Body of pancreas (tissue), 4 donors: ENCODE results near the gene LIPH. TPM values are rescaled to one million over a fixed set of nuclear protein-coding genes. Genes with fewer than 3 reads are reported as not detected.

ENCODE experiments used
- ATAC-seq: fragments of 150-250 bp; one replicate; pipeline ENCODE4 v1.9.1; 2016
- DNase-seq, 4 donors: peaks; one replicate each; pipeline ENCODE4 v3.0.0-alpha.2; 2019
- H3K27ac ChIP-seq, 4 donors: fragments of 200-600 bp; sonication (generic); 1 replicate in 3 of 4; 2 replicates in 1 of 4; pipeline versions ENCODE4 v1.5.1 to v1.6.1; 2016 to 2019; ENCODE audit warnings: mild to moderate bottlenecking in 1 of 4, mixed read lengths in 1 of 4, moderate library complexity in 1 of 4
- H3K27me3 ChIP-seq, 2 donors: fragments of 200-600 bp; sonication (generic); one replicate each; pipeline ENCODE4 v1.6.0; 2016; ENCODE audit warnings: mild to moderate bottlenecking in 1 of 2
- H3K36me3 ChIP-seq, 2 donors: fragments of 200-600 bp; sonication (generic); replicated peaks in 1 of 2; 2 replicates each; pipeline ENCODE4 v1.5.1; 2016; ENCODE audit warnings: low read depth in 2 of 2; ENCODE audit not compliant: insufficient read depth in 1 of 2
- H3K4me1 ChIP-seq: fragments of 200-600 bp; sonication (generic); one replicate; pipeline ENCODE4 v1.6.0; 2016
- H3K4me3 ChIP-seq, 2 donors: fragments of 200-600 bp; sonication (generic); 1 replicate in 1 of 2; 2 replicates in 1 of 2; pipeline ENCODE4 v1.5.1; 2016 to 2019
- H3K9me3 ChIP-seq, 3 donors: fragments of 200-600 bp; sonication (generic); 1 replicate in 2 of 3; 2 replicates in 1 of 3; pipeline ENCODE4 v1.5.1; 2016
- POLR2A ChIP-seq, 3 donors: fragments of 450-650 bp; IDR thresholded peaks; one replicate each; pipeline ENCODE4 v1.6.1; 2016; ENCODE audit warnings: antibody characterized with exemption in 3 of 3, mild to moderate bottlenecking in 2 of 3
- WGBS, 2 donors: methylation state at CpG; one replicate each; pipeline ENCODE4 v1.1.5; 2017; 5-methylcytosine and 5-hydroxymethylcytosine counted together
- intact Hi-C: fragments of 100-400 bp; cut with DNase I; formaldehyde crosslinking; loops from one replicate; pipeline ENCODE4 v1.15.1; 2023
- total RNA-seq, 2 donors: library from RNA; depleted of rRNA; stranded (reverse); fragments of >200 nt; gene quantifications; one replicate each; pipeline ENCODE4 v1.1.0, GENCODE V29; 2016
- TF ChIP-seq, protein P1 (sequence below), 7 experiments: fragments of 450-650 bp in 4 of 7; fragments of 200-600 bp in 3 of 7; sonication (generic) in 3 of 7; IDR thresholded peaks; one replicate each; pipeline ENCODE4 v1.5.1; 2016 to 2019; ENCODE audit warnings: antibody characterized with exemption in 7 of 7

LIPH gene
- total RNA-seq, 2 donors from 2014 or later, result 10.9 to 14.8 TPM

DNA sequence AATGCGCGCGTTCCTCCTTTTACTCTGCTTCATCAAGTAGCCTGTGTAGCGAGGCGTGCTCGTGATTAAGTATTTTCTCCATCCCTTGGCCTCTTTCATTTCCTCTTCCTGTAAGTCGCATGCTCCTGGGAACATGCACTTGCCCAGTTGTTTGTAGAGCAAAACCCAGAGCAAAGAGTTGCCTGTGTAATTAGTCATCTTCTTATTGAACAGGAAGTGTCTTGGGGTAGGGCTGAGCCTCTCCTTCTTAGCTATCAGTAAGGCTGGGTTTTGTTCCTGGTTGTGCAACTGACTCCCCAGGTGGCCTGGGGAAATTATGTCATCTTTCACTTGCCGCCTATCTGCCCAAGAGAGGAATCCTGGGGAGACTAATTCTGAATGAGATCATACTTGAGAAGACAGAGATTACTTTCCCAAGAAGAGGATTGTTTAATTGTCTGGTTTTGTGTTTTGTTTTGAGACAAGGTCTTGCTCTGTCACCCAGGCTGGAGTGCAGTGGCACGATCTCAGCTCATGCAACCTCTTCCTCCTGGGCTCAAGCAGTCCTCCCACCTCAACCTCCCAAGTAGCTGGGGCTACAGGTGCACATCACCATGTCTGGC, 14.9 kb downstream of the LIPH start:
- Histone ChIP-seq H3K4me1 (peaks cover 10% of the 10 kb centered on the region), H3K36me3 (no peaks in the 10 kb centered on the region), H3K9me3 (no peaks in the 10 kb centered on the region), H3K27me3 (no peaks in the 10 kb centered on the region), H3K4me3 (no peak overlapping the region), H3K27ac (peak overlapping the region; percentile 38 to 76 (median 60))
- 27 to 54% methylated on average over 9 of the region's 9 CpGs for WGBS, 2 donors
- intact Hi-C loops, result no loop called here
- DNase-seq, result peak; percentile 29 to 68 (median 48)
- peak; percentile 81 for ATAC-seq
- TF ChIP-seq POLR2A (IDR thresholded peaks at IDR 0.05), result no peak
- TF ChIP-seq, protein P1, sequence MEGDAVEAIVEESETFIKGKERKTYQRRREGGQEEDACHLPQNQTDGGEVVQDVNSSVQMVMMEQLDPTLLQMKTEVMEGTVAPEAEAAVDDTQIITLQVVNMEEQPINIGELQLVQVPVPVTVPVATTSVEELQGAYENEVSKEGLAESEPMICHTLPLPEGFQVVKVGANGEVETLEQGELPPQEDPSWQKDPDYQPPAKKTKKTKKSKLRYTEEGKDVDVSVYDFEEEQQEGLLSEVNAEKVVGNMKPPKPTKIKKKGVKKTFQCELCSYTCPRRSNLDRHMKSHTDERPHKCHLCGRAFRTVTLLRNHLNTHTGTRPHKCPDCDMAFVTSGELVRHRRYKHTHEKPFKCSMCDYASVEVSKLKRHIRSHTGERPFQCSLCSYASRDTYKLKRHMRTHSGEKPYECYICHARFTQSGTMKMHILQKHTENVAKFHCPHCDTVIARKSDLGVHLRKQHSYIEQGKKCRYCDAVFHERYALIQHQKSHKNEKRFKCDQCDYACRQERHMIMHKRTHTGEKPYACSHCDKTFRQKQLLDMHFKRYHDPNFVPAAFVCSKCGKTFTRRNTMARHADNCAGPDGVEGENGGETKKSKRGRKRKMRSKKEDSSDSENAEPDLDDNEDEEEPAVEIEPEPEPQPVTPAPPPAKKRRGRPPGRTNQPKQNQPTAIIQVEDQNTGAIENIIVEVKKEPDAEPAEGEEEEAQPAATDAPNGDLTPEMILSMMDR (IDR thresholded peaks at IDR 0.05), result peak in 1 of 7 experiments; percentile 22

DNA sequence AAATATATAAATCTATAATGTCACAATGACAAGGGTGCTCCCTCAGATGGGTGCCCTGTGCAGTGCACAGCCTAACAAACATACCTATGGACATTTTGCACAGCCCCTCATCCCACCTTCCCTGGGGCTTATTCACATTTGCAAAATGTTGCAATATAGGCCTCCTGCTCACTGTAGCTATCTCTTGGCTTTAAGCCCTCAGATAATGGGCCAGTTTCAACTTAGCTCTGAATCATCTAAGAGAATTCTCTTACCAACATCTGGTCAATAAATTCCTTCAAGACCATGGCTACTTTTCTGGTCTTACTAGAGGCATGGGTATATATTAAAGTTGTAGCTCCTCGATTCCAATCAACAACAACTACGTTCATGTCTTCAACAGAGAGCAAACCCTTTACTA, 17.9 kb downstream of the LIPH start:
- no peaks in the 10 kb centered on the region for H3K27me3 ChIP-seq
- 74 to 76% methylated on average over 2 of the region's 2 CpGs for WGBS, 2 donors
- H3K36me3 ChIP-seq, result no peaks in the 10 kb centered on the region
- ATAC-seq (no peak), DNase-seq (no peak)
- H3K4me3 ChIP-seq, result no peak overlapping the region
- H3K9me3 ChIP-seq, result no peaks in the 10 kb centered on the region
- H3K27ac ChIP-seq, result peak overlapping the region in 1 of 4 donors; percentile 16
- intact Hi-C loops, result no loop called here
- no peak for TF ChIP-seq POLR2A (IDR thresholded peaks at IDR 0.05)
- TF ChIP-seq, protein P1 (IDR thresholded peaks at IDR 0.05), result no peak
- H3K4me1 ChIP-seq, result peaks cover 10% of the 10 kb centered on the region

DNA sequence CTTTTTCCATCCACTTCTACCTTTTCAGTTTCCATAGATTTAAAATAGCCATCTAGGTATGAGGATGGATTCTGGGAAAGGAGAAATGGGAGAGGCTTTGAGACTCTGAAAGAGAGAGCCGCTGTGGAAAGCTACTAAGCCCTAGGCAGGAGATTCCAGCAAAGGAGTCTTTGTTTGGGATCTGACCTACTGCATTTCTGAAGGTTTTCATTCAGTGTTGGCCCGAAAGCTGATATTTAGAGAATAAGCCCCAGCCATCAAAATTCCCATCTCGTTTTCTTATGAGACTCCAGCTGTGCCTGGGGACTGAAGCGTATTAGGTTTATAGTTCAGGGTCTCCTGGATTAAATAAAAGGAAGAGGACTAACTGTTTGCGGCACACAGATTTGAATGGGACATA, 19.5 kb downstream of the LIPH start:
- TF ChIP-seq, protein P1 (IDR thresholded peaks at IDR 0.05), result no peak
- no peak for TF ChIP-seq POLR2A (IDR thresholded peaks at IDR 0.05)
- 64 to 67% methylated on average over 5 of the region's 5 CpGs for WGBS, 2 donors
- Histone ChIP-seq H3K36me3 (no peaks in the 10 kb centered on the region), H3K27ac (no peak overlapping the region), H3K9me3 (no peaks in the 10 kb centered on the region), H3K27me3 (no peaks in the 10 kb centered on the region), H3K4me1 (peaks cover 10% of the 10 kb centered on the region), H3K4me3 (no peak overlapping the region)
- ATAC-seq (no peak), DNase-seq (no peak)
- intact Hi-C loops, result no loop called here

DNA sequence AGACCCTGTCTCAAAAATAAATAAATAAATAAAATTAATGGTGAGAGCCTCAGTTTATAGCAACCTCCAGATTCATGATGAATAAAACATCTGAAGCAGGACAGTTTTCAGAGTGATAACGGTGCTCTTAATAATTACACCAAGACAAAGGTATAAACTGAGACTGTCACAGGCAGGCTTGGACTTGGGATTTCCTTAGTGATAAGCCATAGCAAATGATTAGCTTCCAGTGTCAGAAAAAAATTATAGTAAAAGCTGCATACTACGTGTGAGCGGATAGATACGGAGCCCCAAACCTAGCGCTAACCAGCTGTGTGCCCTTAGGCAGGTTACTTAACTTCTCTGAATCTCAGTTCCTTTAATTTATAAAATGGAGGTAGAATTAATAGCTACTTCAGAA, 21.5 kb downstream of the LIPH start:
- DNase-seq (no peak), ATAC-seq (no peak)
- Histone ChIP-seq H3K27me3 (no peaks in the 10 kb centered on the region), H3K4me3 (no peak overlapping the region), H3K9me3 (no peaks in the 10 kb centered on the region), H3K4me1 (no peaks in the 10 kb centered on the region), H3K36me3 (no peaks in the 10 kb centered on the region), H3K27ac (no peak overlapping the region)
- TF ChIP-seq, protein P1 (IDR thresholded peaks at IDR 0.05), result no peak
- TF ChIP-seq POLR2A (IDR thresholded peaks at IDR 0.05), result no peak
- WGBS, 2 donors, result 50 to 55% methylated on average over 5 of the region's 5 CpGs
- intact Hi-C loops, result no loop called here

DNA sequence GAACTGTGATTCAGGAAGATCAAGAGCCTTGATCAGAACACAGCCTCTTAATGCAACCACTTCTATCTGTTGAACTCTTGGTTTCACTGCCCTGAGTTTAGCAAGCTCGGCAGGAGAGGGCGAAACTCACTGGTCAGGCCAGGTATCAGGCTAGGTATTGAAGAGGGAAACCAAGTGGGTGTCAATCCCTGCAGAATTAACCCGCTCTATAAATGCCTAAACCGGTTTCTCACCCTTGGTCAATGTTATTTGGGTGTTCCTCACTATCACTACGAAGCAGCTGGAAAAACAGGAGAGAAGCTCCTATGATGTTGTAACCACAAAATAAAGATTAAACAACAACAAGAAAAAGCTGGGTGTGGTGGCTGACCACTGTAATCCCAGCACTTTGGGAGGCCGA, 23.9 kb downstream of the LIPH start:
- no peaks in the 10 kb centered on the region for H3K36me3 ChIP-seq
- no peak for TF ChIP-seq POLR2A (IDR thresholded peaks at IDR 0.05)
- TF ChIP-seq, protein P1 (IDR thresholded peaks at IDR 0.05), result no peak
- DNase-seq (no peak), ATAC-seq (no peak)
- no peaks in the 10 kb centered on the region for H3K9me3 ChIP-seq
- 80 to 84% methylated on average over 6 of the region's 6 CpGs for WGBS, 2 donors
- intact Hi-C loops, result no loop called here
- H3K27me3 ChIP-seq, result no peaks in the 10 kb centered on the region
- no peaks in the 10 kb centered on the region for H3K4me1 ChIP-seq
- H3K4me3 ChIP-seq, result no peak overlapping the region
- no peak overlapping the region for H3K27ac ChIP-seq
